Caco-2 (cell line): ENCODE data around the gene CYP26A1. TPM values are rescaled to one million over a fixed set of nuclear protein-coding genes. Genes with fewer than 3 reads are reported as not detected.

ENCODE experiments used
- BruUV-seq: library from RNA; stranded (reverse); fragments of 400-500 nt; replicated peaks from 2 replicates; lab custom pipeline; 2021; lab: Mats Ljungman, UMichigan
- CTCF ChIA-PET: fragments of 300-600 bp; sonication (Branson Sonifier 250); formaldehyde crosslinking; loops from one replicate; lab custom pipeline; 2022; ENCODE audit warnings: antibody characterized with exemption; lab: Charles Lee
- POLR2A ChIA-PET: fragments of 300-600 bp; sonication (Branson Sonifier 250); formaldehyde crosslinking; loops from one replicate; lab custom pipeline; 2022; ENCODE audit warnings: antibody characterized with exemption; lab: Charles Lee
- DNase-seq, 2 experiments: peaks; one replicate each; pipeline versions ENCODE4 v3.0.0 to v3.0.0-alpha.2; 2020 to 2022
- H3K27me3 ChIP-seq: replicated peaks from 2 replicates; pipeline ENCODE4 v1.6.0; 2011; ENCODE audit warnings: low read length; ENCODE audit not compliant: control insufficient read depth, insufficient read depth
- H3K36me3 ChIP-seq: 2 replicates; pipeline ENCODE4 v1.5.1; 2011; ENCODE audit warnings: low read length; ENCODE audit not compliant: control insufficient read depth, insufficient read depth
- H3K4me1 ChIP-seq: fragments of 250-450 bp; sonication (Bioruptor Pico); 2 replicates; pipeline ENCODE4 v1.5.1; 2020; ENCODE audit warnings: mild to moderate bottlenecking
- H3K4me3 ChIP-seq: 2 replicates; pipeline ENCODE4 v1.5.1; 2011; ENCODE audit warnings: low read depth, mild to moderate bottlenecking, control low read depth, low read length
- H3K9me3 ChIP-seq: fragments of 250-450 bp; sonication (Bioruptor Pico); 2 replicates; pipeline ENCODE4 v1.5.1; 2020; ENCODE audit warnings: mild to moderate bottlenecking, moderate library complexity
- H3K27ac Mint-ChIP-seq: one replicate; pipeline ENCODE4 v1.8.0; 2022; ENCODE audit warnings: mixed read lengths; ENCODE audit not compliant: unreplicated experiment
- H3K27me3 Mint-ChIP-seq: one replicate; pipeline ENCODE4 v1.8.0; 2022; ENCODE audit warnings: mixed read lengths; ENCODE audit not compliant: insufficient read depth, unreplicated experiment
- H3K36me3 Mint-ChIP-seq: one replicate; pipeline ENCODE4 v1.8.0; 2022; ENCODE audit warnings: mild to moderate bottlenecking, mixed read lengths; ENCODE audit not compliant: insufficient read depth, unreplicated experiment
- H3K4me1 Mint-ChIP-seq: one replicate; pipeline ENCODE4 v1.8.0; 2022; ENCODE audit warnings: low read depth, mixed read lengths; ENCODE audit not compliant: unreplicated experiment
- H3K4me3 Mint-ChIP-seq: one replicate; pipeline ENCODE4 v1.8.0; 2022; ENCODE audit warnings: mild to moderate bottlenecking, moderate library complexity, mixed read lengths; ENCODE audit not compliant: unreplicated experiment
- H3K9me3 Mint-ChIP-seq: one replicate; pipeline ENCODE4 v1.8.0; 2022; ENCODE audit warnings: mixed read lengths; ENCODE audit not compliant: unreplicated experiment
- CTCF ChIP-seq, 2 experiments: fragments of 200-600 bp in 1 of 2; IDR thresholded peaks; 1 replicate in 1 of 2; 2 replicates in 1 of 2; pipeline versions ENCODE4 v1.5.1 to v1.8.0; 2011 to 2022; ENCODE audit warnings: antibody characterized with exemption in 1 of 2, control low read depth in 1 of 2, inconsistent platforms in 1 of 2, low read depth in 1 of 2, low read length in 1 of 2, mild to moderate bottlenecking in 1 of 2, moderate library complexity in 1 of 2; ENCODE audit not compliant: insufficient read depth in 1 of 2, severe bottlenecking in 1 of 2, unreplicated experiment in 1 of 2
- intact Hi-C: fragments of 100-400 bp; cut with micrococcal nuclease; formaldehyde crosslinking; loops from one replicate; pipeline ENCODE4 v1.10.0; 2022; ENCODE audit not compliant: unreplicated experiment
- total RNA-seq: library from RNA; stranded (reverse); gene quantifications from 2 replicates; pipeline ENCODE4 v1.2.3, GENCODE V29; 2022

Gene CYP26A1
- total RNA-seq, 1 experiment from 2014 or later, result 0.82 TPM

DNA sequence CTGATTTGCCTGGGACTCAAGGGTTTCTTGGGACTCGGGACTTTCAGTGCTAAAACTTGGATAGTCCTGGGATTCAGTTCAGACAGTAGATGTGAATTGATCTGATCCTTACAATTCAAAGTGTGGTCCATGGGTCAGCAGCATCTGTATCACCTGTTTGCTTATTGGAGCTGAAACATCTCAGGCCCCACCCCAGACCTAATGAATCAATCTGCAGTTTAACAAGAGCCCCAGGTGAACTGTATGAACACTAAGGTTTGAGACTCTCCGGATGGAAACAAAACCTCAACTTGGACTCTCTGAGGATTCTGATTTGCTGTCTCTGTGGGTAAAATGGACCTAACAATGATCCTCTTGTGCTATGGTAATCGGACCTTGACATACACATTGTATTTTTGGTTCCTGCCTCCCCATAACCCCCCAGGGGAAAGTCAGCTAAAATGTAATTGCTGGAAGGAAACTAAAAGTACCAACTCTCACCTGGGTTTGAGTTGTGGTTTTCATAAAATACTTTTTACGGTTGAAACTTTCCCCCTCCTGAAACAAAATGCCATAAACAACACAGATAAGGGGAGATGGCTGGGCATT lies 11.7 kb downstream of the CYP26A1 start:
- Histone ChIP-seq H3K4me1 (peaks cover 4% of the 10 kb centered on the region), H3K4me3 (no peak overlapping the region), H3K27me3 (no peaks in the 10 kb centered on the region), H3K36me3 (no peaks in the 10 kb centered on the region), H3K9me3 (no peaks in the 10 kb centered on the region)
- peaks cover 7% of the 10 kb centered on the region for H3K36me3 Mint-ChIP-seq
- intact Hi-C loops, result no loop called here
- no peak for TF ChIP-seq CTCF (IDR thresholded peaks at IDR 0.05; ENCODE audit: insufficient read depth in 1 of 2, low read depth in 1 of 2, low read length in 1 of 2, severe bottlenecking in 1 of 2, unreplicated experiment in 1 of 2)
- no TSS peak for BruUV-seq
- CTCF ChIA-PET, result no interaction called here
- POLR2A ChIA-PET, result no interaction called here
- no peaks in the 10 kb centered on the region for H3K9me3 Mint-ChIP-seq
- no peak overlapping the region for H3K27ac Mint-ChIP-seq
- no peak overlapping the region for H3K4me3 Mint-ChIP-seq
- no peak for DNase-seq
- peaks cover 13% of the 10 kb centered on the region for H3K4me1 Mint-ChIP-seq
- H3K27me3 Mint-ChIP-seq, result no peaks in the 10 kb centered on the region

DNA sequence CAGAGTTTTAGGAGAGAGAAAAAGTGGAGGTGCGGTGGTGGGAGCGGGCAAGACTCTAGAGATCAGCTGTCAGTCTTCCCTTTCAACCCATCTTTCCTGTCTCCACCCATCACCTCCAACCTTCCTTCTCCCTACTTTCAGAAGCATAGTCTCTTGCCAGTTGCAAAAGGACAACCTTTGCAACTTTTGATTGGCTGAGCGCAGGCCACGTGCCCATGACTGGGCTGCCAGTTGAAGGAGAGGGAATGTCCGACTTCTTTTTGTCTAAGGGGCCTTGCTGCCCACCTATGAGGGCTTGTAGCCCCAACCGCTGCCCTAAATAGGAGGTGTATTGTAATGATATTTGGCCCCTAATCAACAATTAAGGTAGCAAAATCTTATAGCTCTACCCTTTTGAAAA lies 12.6 kb downstream of the CYP26A1 start:
- ChIA-PET POLR2A (no interaction called here), CTCF (no interaction called here)
- Mint-ChIP-seq H3K36me3 (no peaks in the 10 kb centered on the region), H3K27ac (no peak overlapping the region), H3K4me1 (peaks cover 5% of the 10 kb centered on the region), H3K4me3 (no peak overlapping the region), H3K9me3 (no peaks in the 10 kb centered on the region), H3K27me3 (no peaks in the 10 kb centered on the region)
- Histone ChIP-seq H3K36me3 (no peaks in the 10 kb centered on the region), H3K27me3 (no peaks in the 10 kb centered on the region), H3K4me1 (no peaks in the 10 kb centered on the region), H3K4me3 (no peak overlapping the region), H3K9me3 (no peaks in the 10 kb centered on the region)
- no peak for DNase-seq
- intact Hi-C loops, result no loop called here
- BruUV-seq, result no TSS peak
- TF ChIP-seq CTCF (IDR thresholded peaks at IDR 0.05; ENCODE audit: insufficient read depth in 1 of 2, low read depth in 1 of 2, low read length in 1 of 2, severe bottlenecking in 1 of 2, unreplicated experiment in 1 of 2), result no peak

- Mint-ChIP-seq H3K4me1 (no peaks in the 10 kb centered on the region), H3K9me3 (peaks cover under 1% of the 10 kb centered on the region), H3K36me3 (no peaks in the 10 kb centered on the region), H3K27ac (no peak overlapping the region), H3K27me3 (no peaks in the 10 kb centered on the region), H3K4me3 (no peak overlapping the region)
- Histone ChIP-seq H3K36me3 (no peaks in the 10 kb centered on the region), H3K4me1 (no peaks in the 10 kb centered on the region), H3K27me3 (no peaks in the 10 kb centered on the region), H3K9me3 (no peaks in the 10 kb centered on the region), H3K4me3 (no peak overlapping the region)
- POLR2A ChIA-PET, result no interaction called here
- DNase-seq, result no peak
- intact Hi-C loops, result no loop called here
- BruUV-seq, result no TSS peak
- CTCF ChIA-PET, result no interaction called here
- no peak for TF ChIP-seq CTCF (IDR thresholded peaks at IDR 0.05; ENCODE audit: insufficient read depth in 1 of 2, low read depth in 1 of 2, low read length in 1 of 2, severe bottlenecking in 1 of 2, unreplicated experiment in 1 of 2)
Measured at GRCh38 chr10:93087846-93088245, 14.2 kb downstream of the CYP26A1 start.
